GM19372 (cell line): ENCODE measurements around the gene ZNF714.

ENCODE experiments used
- ATAC-seq: cut with Tn5 transposase; IDR thresholded peaks from one replicate; pipeline ENCODE4 v1.9.1; 2021; ENCODE audit warnings: mild to moderate bottlenecking, low read depth, moderate library complexity; ENCODE audit not compliant: unreplicated experiment

ZNF714 gene

DNA sequence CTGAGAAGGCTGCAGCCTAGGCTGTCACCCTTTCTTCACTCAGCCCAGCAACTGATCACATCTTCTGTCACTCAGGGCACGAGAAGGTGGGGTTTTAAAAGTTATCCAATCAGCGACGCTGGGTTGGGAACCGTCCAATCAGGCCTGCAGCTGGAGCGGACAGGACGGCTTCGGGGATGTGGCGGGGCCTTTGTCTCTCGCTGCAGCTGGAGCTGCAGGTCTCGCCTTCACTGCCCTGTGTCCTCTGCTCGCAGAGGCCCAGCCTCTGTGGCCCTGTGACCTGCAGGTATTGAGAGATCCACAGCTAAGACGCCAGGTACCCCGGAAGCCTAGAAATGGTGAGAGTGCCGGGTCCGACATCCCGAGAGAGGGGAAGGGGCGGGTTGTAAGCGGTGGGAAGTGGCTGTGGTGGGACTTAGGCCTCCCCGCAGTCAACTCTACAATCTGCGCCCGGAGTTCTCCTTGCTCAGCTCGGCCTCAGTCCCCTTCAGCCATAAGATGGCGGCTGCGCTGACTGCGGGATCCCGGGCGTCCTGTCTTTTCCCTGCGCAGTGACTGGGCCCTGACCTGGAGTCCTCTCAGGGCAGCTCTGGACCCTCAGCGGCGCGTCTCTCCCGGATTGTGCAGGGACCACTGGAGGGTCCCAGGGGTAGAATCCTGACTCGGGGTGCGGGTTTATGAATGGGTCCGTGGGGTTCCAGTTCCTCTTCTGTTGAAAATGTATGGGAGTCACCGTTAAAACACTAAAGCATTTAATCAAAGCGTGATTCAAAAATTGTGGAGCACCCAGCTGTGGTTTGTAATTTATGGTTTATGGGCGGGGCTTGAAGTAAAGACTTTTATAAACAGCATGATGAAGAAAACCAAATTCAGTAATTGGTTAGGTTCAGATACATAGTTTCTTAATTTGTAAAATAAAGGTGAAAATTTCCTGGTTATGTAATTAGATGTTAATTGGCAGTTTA lies at the start of gene ZNF714:
Gene ZNF714, plus strand, starts transcription at position 193 of the 965 bp plus-strand sequence. CDS start 16,066 bp downstream, outside the sequence.
- peak; percentile 88 for ATAC-seq

DNA sequence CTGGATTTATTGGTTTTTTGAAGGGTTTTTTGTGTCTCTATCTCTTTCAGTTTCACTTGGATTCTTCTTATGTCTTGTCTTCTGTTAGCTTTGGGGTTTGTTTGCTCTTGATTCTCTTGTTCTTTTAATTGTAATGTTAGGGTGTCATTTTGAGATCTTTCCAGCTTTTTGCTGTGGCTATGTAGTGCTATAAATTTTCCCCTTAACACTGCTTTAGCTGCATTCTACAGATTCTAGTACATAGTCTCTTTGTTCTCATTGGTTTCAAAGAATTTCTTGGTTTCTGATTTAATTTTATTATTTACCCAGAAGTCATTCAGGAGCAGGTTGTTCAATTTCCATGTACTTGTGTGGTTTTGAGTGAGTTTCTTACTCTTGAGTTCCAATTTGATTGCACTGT lies 37.0 kb upstream of the ZNF714 start:
- ATAC-seq: no peak

DNA sequence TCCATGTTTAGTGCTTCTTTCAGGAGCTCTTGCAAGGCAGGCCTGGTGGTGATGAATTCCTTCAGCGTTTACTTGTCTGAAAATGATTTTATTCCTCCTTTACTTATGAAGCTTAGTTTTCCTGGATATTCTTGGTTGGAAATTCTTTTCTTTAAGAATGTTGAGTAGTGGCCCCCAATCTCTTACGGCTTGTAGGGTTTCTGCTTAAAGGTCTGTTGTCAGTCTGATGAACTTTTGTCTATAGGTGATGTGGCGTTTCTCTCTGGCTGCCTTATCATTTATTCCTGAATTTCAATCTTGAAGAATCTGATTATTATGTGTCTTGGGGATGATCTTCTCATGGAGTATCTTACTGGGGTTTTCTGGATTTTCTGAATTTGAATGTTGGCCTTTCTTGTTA lies 35.5 kb upstream of the ZNF714 start:
- no peak for ATAC-seq

DNA sequence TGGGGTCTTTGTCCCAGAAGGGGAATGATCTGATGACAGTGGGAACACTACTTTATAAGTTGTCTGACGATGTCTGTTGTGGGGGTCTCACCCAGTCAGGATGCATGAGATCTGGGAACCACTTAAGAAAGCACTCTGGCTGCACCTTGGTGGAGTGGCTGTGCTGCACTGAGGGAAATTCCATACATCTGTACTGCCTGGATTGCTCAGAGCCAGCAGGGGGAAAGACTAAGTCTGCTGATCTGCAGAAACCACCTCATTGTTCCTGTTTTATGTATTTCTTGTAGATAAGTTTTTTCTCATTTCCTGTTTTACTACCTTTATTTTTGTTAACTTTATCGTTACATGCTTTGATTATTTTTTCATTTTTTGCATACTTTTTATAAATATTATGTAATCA lies 34.3 kb upstream of the ZNF714 start:
- ATAC-seq: no peak

DNA sequence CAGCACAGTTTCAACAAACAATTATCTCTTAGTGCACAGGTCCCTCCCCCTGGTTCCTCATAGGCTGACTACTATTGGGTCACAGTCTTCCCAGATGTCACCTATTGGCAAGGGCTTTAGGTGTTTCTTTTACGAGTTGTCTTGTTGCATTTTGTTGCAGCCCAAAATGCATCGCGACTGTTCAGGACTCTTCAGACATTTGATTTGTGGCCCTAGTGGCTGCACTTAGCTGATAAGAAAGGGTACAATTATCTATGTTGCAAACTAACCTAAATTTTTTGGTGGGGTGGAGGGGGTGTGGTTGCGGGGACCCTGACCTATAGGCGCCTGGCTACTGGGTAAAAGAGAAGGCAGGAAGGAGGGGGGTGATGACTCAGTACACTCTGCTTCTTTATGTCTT lies 29.1 kb upstream of the ZNF714 start:
- no peak for ATAC-seq

DNA sequence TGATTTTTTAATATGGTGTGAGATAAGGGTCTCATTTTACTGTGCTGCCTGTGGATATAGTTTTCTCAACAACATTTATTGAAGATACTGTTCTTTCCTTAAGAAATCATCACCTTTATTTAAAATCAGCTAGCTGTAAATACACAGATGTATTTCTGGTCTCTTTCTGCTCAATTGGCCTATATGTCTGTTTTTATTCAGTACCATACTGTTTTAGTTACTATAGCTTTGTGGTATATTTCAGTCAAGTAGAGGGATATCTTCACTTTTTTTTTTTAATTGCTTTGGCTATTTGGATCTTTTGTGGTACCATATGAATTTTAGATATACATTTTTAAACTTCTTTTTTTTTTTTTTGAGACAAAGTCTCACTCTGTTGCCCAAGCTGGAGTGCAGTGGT lies 16.7 kb upstream of the ZNF714 start:
- ATAC-seq: no peak

DNA sequence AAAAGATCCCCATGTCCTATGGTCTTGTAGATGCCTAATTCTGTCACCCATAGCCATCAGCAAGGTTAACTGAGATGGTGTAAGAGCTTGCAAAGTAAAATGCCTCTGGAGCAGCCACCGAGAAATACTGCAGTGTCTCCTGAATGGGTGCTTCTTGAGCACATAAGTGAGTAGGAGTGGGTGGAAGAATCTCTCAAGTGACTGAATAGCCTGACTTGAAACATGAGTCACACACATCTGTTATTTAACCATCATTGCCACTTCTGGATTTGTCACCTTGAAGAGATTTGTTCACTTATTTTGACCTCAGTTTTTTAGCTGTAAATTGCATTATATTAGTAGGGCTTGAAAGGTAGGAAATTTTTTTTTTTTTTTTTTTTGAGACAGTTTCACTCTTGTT lies 2.3 kb downstream of the ZNF714 start:
- ATAC-seq: no peak

DNA sequence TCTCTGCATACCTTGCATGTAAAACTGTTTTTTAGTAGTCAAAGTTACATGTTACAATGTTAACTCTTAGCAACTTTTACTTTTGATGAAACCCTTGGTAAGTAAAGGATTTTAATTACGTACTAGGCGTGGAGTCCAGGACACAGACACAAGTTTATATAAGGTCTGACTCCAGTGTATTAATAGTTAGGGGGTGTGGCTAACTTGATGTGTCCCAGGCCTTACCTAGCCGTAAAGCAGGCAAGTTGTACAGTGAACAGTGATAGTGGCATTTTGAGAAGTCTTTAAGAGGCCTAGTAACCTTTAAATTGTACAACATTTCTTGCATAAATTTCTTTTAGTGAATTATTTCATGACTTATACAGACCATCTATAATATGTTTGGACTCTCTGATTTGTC lies 5.9 kb downstream of the ZNF714 start:
- ATAC-seq: no peak

DNA sequence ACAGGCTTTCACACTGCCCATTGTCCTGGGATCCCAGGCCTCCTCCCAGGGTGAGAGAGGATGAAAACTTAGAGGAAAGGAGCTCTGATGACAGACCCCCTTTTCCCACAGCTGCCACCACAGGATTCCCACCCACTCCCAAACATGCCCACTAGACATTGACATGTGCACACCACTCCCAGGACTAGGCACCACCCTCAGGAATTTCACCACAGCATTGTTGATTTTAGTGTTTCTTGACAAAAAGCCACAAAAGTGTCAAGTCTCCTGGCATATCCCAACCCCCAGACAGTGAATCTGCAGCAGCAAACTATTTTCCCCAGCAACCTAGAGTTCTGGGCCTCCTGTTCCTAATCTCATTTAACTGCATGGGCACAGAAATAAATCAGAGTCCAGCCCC lies 10.1 kb downstream of the ZNF714 start:
- no peak for ATAC-seq

DNA sequence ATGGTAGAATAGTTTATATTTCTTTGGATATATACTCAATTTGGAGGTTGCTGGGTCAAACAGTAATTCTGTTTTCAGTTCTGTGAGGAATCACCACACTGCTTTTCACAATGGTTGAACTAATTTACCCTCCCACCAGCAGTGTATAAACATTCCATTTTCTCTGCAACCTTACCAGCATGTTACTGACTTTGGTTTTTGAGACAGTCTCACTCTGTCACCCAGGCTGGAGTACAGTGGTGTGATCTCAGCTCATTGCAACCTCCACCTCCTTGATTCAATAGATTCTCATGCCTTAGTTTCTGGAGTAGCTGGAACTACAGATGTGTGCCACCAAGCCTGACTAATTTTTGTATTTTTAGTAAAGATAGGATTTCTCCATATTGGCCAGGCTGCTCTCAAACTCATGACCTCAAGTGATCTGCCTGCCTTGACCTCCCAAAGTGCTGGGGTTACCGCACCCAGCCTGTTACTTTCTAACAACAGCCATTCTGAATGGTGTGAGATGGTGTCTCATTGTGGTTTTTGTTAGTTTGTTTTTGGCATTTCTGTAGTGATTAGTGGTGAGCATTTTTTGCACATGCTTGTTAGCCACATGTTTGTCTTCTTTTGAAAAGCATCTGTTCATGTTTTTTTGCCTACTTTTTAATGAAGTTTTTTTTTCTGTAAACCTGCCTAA lies 12.5 kb downstream of the ZNF714 start:
- ATAC-seq: no peak

DNA sequence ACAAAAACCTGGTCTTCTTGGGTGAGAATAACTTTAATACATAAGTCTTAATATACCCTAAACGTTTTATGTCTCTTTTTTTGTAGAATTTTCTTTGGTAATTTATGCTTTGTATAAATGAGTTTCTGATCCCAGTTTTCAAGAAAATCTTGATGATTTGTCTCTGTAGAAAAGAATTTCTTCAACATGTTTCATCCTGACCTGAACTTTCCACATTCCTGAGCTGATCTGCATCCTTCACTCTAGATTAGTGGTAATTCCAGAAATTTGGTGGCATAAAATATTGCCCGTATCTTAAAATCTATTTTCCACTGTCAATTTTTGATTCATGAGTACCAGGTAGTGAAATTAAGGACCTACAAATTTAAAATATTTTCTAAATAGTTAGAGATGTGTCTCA lies 16.3 kb downstream of the ZNF714 start:
- ATAC-seq: no peak

DNA sequence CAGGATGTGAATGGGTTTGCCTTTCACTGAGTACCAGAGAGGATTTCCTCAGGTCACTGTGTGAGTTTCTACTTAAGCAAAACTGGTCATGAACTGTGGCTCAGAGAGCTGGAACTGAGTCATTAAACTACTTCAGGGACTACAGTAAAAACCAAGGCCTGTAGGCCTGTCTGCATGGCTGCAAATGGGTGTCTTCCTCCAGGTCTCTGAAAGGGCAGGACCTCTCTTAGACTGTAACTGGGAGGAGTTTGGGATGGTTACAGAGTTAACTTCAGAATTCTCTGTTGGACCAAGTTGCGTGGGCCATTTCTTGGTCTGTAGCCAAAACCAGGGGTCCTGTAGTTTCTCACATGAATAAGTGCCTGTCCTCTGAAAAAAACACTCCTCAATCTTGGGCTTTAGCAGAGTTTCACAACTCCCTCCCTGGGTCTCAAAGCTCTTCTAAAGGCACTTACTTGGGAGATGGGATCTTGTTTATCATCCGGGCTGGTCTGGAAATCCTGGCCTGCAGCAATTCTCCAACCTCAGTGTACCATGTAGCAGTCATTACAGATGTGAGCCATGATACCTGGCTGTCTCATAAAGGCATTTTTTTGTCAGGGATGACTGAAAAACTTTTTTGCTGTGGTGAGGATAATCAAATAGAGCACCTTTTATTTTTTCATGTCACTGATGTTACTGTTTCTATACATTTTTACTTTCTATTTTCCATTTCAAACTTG lies 19.7 kb downstream of the ZNF714 start:
- no peak for ATAC-seq

DNA sequence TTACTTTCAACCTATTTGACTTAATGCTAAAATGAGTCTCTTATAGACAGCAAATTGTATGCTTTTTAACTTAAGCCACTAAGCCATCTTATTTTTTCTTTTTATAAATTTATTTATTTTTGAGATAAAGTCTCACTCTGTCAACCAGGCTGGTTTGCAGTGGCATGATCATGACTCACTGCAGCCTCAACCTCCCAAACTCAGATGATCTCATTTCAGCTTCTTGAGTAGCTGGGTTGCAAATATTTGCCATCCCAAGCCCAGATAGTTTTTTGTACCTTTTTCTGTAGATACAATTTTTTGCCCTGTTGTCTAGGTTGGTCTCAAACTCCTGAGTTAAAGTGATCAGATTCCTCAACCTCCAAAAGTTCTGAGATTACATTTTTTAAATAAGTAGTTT lies 27.1 kb downstream of the ZNF714 start:
- no peak for ATAC-seq

DNA sequence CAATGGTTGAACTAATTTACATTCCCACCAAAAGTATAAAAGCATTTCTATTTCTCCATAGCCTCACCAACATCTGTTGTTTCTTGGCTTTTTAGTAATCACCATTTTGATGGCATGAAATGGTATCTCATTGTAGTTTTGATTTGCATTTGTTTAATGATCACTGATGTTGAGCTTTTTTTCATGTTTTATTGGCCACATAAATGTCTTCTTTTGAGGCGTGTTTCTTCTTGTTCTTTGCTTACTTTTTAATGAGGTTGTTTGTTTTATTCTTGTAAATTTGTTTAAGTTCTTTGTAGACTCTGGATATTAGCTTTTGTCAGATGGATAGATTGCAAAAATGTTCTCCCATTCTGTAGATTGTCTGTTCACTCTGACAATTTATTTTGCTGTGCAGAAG lies 28.2 kb downstream of the ZNF714 start:
- no peak for ATAC-seq

DNA sequence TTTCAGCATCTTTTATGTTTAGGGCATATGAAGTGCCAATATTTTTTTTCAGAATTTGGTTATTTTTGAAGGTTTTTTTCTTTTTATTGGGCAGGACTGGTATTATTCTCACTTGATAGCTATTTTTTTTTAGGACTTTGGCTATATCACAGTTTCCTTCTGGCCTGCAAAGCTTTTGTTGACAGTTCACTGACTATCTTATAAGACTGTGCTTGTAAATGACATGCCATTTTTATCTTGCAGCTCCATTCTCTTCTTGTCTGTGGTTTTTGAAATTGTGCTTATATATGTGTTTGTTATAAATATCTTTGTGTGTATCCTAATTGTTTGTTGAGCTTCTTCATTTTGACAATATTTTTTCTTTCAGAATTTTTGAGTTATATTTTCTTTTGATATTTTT lies 33.4 kb downstream of the ZNF714 start:
- no peak for ATAC-seq

DNA sequence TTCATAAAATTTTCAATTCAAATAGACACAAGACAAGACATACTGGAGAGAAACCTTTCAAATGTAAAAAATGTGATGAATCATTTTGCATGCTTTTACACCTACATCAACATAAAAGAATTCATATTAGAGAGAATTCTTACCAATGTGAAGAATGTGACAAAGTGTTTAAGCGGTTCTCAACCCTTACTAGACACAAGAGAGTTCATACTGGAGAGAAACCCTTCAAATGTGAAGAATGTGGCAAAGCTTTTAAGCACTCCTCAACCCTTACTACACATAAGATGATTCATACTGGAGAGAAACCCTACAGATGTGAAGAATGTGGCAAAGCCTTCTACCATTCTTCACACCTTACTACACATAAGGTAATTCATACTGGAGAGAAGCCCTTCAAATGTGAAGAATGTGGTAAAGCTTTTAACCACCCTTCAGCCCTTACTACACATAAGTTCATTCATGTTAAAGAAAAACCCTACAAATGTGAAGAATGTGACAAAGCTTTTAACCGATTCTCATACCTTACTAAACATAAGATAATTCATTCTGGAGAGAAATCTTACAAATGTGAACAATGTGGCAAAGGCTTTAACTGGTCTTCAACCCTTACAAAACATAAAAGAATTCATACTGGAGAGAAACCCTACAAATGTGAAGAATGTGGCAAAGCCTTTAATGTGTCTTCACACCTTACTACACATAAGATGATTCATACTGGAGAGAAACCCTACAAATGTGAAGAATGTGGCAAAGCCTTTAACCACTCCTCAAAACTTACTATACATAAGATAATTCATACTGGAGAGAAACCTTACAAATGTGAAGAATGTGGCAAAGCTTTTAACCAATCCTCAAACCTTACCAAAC lies 35.3 kb downstream of the ZNF714 start:
- ATAC-seq: no peak

DNA sequence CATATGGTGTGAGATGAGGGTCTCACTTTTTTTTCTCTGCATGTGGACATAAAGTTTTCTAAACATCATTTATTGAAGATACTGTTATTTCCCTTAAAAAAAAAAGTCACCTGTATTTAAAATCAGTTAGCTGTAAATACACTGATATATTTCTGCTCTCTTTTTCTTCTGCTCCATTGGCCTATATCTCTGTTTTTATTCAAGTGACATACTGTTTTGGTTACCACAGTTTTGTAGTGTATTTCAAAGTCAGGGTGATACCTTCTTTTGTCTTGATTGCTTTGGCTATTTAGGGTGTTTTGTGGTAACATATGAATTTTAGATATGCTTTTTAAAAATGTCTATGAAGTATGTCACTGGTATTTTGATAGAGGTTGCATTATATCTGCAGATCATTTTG lies 44.1 kb downstream of the ZNF714 start:
- ATAC-seq: no peak

DNA sequence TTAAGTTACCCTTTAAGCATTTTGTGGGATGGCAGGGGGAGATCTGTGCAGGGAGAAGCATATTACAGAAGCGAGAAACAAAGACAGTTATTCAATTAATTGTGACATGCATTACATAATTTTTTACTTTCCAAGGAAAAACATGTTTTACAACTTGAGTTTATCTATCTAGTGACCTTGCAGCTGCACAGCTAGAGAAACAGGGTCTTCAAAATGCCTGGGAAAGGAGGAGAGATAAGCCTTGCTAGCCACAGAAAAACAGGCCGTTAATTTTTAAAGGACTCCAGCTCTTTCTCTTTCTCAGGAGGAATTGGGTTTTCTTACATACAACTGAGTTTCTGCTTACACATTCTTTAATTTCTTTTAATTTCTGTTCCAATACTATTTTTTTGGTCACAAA lies 45.0 kb downstream of the ZNF714 start:
- ATAC-seq: no peak

DNA sequence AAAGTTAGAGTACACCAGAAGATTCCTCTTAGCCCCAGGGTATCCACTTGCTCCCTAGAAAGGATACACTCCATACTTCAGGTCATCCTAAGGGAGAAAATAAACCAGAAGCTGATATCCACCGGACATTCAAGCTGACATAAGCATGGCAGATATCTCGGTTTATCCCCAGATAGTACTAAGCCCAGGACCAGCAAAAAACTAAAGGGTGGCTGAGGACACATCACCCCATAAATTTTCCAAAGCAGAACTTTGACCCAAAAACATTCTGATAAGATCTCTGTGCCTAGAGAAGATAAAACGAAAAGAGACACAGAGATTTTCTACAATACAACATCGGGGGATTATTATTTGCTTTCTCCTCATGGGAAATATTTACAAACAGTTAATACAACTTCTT lies 45.9 kb downstream of the ZNF714 start:
- no peak for ATAC-seq
